ENCODE data around the gene GRIN3B. TPM values are rescaled to one million over a fixed set of nuclear protein-coding genes. Genes with fewer than 3 reads are reported as not detected.

GRIN3B gene
- total RNA-seq, 1 donor from 2014 or later, result 0.65 TPM

GRCh38 chr19:1017115-1017905, 17.1 kb downstream of the GRIN3B start:
- H3K27me3 Mint-ChIP-seq, result peaks cover 6% of the 10 kb centered on the region
- H3K36me3 Mint-ChIP-seq, result no peaks in the 10 kb centered on the region
- TF ChIP-seq CTCF (conservative IDR thresholded peaks at IDR 0.05), result no peak
- peak overlapping the region; percentile 88 for H3K27ac Mint-ChIP-seq
- DNase-seq (ENCODE audit: extremely low spot score, unreplicated experiment), result no peak
- H3K9me3 Mint-ChIP-seq, result no peaks in the 10 kb centered on the region
- H3K4me1 Mint-ChIP-seq (ENCODE audit: unreplicated experiment), result peaks cover 21% of the 10 kb centered on the region
- H3K4me3 Mint-ChIP-seq, result peak overlapping the region; percentile 74

GRCh38 chr19:1017906-1018305, 17.7 kb downstream of the GRIN3B start:
- H3K4me1 Mint-ChIP-seq (ENCODE audit: unreplicated experiment), result peaks cover 21% of the 10 kb centered on the region
- H3K27me3 Mint-ChIP-seq, result peaks cover 6% of the 10 kb centered on the region
- TF ChIP-seq CTCF (conservative IDR thresholded peaks at IDR 0.05), result no peak
- DNase-seq (ENCODE audit: extremely low spot score, unreplicated experiment), result no peak
- H3K27ac Mint-ChIP-seq, result no peak overlapping the region
- no peaks in the 10 kb centered on the region for H3K36me3 Mint-ChIP-seq
- H3K9me3 Mint-ChIP-seq, result no peaks in the 10 kb centered on the region
- no peak overlapping the region for H3K4me3 Mint-ChIP-seq

GRCh38 chr19:1018393-1018792, 18.2 kb downstream of the GRIN3B start:
- DNase-seq (ENCODE audit: extremely low spot score, unreplicated experiment), result no peak
- peaks cover 6% of the 10 kb centered on the region for H3K27me3 Mint-ChIP-seq
- H3K4me1 Mint-ChIP-seq (ENCODE audit: unreplicated experiment), result peaks cover 21% of the 10 kb centered on the region
- H3K27ac Mint-ChIP-seq, result peak overlapping the region; percentile 61
- TF ChIP-seq CTCF (conservative IDR thresholded peaks at IDR 0.05), result no peak
- no peaks in the 10 kb centered on the region for H3K36me3 Mint-ChIP-seq
- H3K4me3 Mint-ChIP-seq, result peak overlapping the region; percentile 75
- no peaks in the 10 kb centered on the region for H3K9me3 Mint-ChIP-seq

GRCh38 chr19:1018932-1019615, 18.9 kb downstream of the GRIN3B start:
- peak overlapping the region; percentile 92 for H3K4me3 Mint-ChIP-seq
- DNase-seq (ENCODE audit: extremely low spot score, unreplicated experiment), result no peak
- H3K27me3 Mint-ChIP-seq, result peaks cover 6% of the 10 kb centered on the region
- no peak for TF ChIP-seq CTCF (conservative IDR thresholded peaks at IDR 0.05)
- no peaks in the 10 kb centered on the region for H3K36me3 Mint-ChIP-seq
- peaks cover 21% of the 10 kb centered on the region for H3K4me1 Mint-ChIP-seq (ENCODE audit: unreplicated experiment)
- no peaks in the 10 kb centered on the region for H3K9me3 Mint-ChIP-seq
- peak overlapping the region; percentile 61 for H3K27ac Mint-ChIP-seq

DNA sequence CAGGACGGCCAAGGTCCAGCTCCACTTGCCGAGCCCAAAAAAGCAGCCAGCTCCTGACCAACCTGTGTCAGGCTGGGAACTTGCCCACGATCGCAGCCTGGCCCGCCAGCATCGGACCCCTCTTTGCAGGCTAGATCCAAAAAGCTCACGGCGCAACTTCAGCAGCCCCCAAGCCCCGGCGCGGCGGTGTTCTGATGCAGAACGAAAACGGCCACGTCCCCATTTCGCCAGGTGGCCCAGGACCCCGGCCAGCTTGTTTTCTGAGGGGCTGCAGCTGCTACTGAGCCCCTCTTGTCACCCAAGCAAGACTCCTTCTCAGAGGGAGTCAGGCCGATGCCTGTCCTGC, 19.4 kb downstream of the GRIN3B start:
- no peaks in the 10 kb centered on the region for H3K9me3 Mint-ChIP-seq
- H3K36me3 Mint-ChIP-seq, result no peaks in the 10 kb centered on the region
- peaks cover 21% of the 10 kb centered on the region for H3K4me1 Mint-ChIP-seq (ENCODE audit: unreplicated experiment)
- peak overlapping the region; percentile 92 for H3K4me3 Mint-ChIP-seq
- DNase-seq (ENCODE audit: extremely low spot score, unreplicated experiment), result no peak
- H3K27ac Mint-ChIP-seq, result peak overlapping the region; percentile 84
- H3K27me3 Mint-ChIP-seq, result peaks cover 6% of the 10 kb centered on the region
- no peak for TF ChIP-seq CTCF (conservative IDR thresholded peaks at IDR 0.05)
